UCSD-AML1 (cell line): ENCODE data around the gene DCLK2.

Experiments
- DNase-seq: peaks from one replicate; lab custom pipeline; 2025; ENCODE audit not compliant: unreplicated experiment; lab: John Stamatoyannopoulos, UW

DCLK2 gene

DNA sequence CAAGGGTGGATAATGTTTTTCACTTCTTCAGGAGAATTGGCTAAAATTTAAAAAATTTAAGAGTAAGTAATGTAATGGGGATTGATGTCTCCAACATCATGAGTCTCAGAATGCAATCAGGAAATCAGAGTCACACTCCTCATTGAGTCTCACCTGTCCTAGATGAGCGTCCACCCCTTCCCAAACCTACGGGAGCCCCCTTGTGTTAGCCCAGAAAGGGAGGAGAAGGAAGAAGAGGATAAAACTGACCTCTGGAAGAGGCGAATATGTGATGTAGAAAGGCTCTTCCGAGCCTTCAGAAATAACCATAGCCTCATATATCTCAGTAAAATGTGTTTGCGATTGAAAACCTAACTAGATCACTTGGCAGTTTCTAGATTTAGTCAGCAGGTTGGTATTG is 157.1 kb downstream of the DCLK2 start:
- DNase-seq = no peak

DNA sequence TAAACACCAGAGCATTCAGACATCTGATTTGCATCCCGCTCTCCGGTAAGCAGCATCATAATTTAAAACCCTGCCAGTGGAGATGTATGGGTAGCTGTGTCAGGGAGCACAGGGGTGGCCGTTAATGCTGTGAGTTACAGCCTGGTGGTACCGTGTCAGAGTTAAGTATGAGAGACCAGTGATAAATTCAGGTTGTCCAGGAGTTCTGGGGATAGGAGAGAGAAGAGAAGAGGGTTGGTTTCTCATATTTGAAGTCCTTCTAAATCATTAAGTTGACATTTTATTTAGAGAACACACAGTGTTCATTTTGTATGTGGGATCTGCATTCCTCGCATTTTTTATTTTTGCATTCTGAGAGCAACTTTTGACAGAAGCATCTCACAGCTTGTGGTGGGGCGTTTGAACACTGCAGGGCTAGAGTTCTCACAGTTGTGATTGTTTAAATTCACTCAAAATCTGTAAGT is 157.6 kb downstream of the DCLK2 start:
- DNase-seq = no peak

DNA sequence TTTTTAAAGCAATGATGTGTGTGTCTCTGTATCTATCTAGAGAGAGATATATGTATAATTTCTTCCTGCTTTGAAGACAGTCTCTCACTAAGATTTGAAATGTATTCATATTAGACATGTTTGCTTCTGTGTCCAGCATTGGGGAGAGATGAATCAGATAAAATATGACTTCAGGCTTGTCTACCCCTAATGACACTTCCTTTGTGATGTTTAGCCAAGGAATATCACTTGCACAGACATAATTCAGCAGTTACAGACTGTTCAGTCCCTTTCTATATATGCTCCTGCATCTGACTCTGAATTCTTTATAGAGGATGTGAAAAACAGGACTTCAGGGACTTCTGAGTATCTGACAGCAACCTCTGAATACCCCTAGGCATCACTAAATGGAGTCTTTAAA is 158.4 kb downstream of the DCLK2 start:
- no peak for DNase-seq

- DNase-seq = no peak
These were observed 159.0 kb downstream of the DCLK2 start for GRCh38 chr4:150237110-150237872.

GRCh38 chr4:150238591-150238990 is 160.3 kb downstream of the DCLK2 start:
- DNase-seq = no peak

DNA sequence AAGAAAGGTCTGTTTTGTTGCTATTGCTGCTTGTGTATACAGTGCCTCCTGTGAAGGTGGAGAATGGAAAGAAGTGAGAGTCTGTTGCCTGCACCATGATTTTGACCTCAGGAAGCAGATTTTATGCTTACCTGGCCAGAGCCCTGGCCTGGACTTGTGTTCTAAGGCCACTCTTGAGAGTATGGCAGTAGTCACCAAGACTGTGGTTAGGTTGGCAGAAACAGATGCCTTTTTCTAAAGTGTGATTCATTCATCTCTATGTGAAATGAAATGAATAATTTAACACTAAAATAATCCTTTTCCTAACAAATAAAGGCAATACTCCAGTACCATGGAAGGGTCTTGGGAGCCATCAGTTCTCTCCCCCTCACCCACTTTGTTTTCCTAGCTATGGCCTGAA is 161.8 kb downstream of the DCLK2 start:
- no peak for DNase-seq

GRCh38 chr4:150242820-150243458 is 164.7 kb downstream of the DCLK2 start:
- peak; percentile 16 for DNase-seq

- DNase-seq = no peak
These were observed 165.7 kb downstream of the DCLK2 start for GRCh38 chr4:150243932-150244331.

DNA sequence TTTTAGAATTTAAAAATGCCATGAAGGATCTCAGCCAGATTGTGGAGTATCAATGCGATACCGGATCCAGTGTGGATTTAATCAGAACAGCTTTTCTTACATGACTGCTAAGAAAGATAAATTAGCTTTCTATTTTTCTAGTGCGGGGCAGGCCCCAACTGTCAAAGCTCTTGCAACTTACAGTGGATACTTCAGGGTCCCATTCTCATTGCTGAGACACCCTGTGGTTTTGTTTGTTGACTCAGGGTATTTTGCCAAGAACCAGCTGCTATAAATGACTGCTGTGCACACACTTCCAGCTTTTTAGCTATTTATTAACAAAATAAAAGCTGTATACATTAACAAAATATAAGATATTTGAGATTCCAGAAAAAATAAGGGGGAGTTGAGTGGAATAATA is 166.4 kb downstream of the DCLK2 start:
- DNase-seq = no peak

DNA sequence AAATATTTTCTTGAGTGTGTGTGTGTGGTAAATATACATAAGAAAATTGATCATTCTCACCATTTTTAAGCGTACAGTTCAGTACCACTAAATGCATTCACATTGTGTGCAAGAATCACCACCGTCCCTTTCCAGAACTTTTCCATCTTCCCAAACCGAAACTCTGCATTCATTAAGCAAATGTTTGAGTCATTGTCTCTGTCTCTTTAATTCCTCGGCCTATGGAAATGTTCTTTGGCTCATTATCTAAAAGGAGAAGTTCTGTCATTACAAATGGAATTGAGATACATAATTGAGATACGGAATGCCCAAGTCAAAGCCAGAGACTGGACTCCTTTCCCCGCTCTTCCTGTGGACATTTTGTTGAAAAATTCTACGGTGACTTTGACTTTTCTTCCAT is 168.9 kb downstream of the DCLK2 start:
- DNase-seq = no peak

DNA sequence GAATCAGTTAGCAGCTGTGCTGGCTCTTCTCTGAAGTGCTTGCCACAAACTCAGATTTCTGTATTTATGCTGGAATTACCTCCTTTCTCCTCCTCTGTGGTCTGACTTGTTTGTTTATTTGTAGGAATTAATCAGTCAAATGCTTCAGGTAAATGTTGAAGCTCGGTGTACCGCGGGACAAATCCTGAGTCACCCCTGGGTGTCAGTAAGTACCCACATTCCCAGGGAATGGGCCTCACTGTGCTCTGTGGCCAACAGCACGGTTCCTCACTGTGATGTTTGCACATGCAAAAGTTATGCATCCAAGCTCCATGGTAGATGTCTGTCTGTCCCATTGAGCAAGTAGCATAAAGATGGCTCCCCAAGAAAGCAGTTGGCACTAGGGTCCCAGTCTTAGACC is 169.9 kb downstream of the DCLK2 start:
- no peak for DNase-seq

GRCh38 chr4:150250293-150250997 is 172.2 kb downstream of the DCLK2 start:
- DNase-seq = no peak

- DNase-seq = no peak
These were observed 172.9 kb downstream of the DCLK2 start for GRCh38 chr4:150250998-150251651.

GRCh38 chr4:150251752-150252190 is 173.5 kb downstream of the DCLK2 start:
- no peak for DNase-seq

DNA sequence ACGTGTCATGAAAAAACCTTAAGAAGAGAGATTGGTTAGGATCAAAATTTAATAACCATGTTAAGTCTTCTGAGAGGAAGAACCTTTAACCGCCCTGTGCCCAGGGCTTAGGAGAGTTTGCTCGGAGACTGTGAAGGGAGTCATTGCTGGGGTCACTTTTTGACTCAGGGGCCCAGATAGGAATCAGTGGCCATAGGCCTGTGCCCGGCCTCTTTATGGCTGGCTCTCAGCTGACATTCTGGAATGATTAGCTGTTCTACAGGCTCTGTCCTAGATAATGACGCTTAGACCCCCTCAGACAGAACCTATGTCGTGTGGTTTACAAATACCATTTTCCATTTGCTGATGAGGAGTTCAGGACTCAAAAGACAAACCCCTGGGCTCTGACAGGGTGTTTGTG is 174.1 kb downstream of the DCLK2 start:
- DNase-seq = no peak

- no peak for DNase-seq
These were observed 174.5 kb downstream of the DCLK2 start for GRCh38 chr4:150252741-150253140.

DNA sequence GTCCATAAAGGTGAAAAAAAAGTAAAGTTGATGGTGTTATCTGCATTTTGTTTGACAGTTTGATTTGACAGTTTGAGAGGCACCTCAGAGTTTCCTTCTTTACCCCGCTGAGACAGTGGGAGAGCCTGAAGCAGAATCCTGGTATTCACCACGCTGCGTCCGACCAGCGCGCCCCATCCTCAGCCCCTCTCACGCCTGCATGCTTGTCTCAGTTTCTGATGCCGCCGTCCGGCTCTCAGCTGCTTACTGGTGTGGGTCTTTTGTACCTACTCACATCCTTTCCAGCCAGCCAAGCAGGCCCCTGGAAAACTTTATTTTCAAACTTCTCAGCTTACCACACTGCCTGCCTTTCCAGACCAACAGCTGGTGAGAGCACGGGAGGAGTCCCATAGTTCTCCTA is 175.2 kb downstream of the DCLK2 start:
- DNase-seq = no peak

GRCh38 chr4:150253965-150254630 is 175.9 kb downstream of the DCLK2 start:
- peak; percentile 56 for DNase-seq

DNA sequence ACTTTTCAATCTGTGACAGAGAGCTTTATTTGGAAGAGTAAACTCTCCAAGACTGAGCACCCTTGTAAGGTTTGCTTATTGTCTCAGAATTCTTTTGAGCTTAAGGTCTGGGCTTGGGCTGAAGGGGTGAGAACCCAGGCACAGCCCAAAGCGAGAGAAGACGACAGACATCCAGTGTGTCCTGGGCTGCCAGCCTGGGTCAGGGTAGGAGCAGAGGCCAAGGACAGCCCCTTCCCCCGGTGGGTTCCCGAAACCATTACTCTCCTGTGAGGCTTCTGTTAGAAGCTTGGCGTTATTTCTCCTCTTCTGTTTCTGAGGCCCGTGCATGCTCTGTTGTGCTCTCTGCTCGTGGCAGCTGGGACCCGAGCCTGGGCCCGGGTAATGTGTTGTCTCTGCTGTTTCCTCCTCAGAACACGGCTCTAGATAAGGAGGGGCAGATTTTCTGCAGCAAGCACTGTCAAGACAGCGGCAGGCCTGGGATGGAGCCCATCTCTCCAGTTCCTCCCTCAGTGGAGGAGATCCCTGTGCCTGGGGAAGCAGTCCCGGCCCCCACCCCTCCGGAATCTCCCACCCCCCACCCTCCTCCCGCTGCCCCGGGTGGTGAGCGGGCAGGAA is 177.5 kb downstream of the DCLK2 start:
- no peak for DNase-seq

GRCh38 chr4:150256225-150256620 is 178.0 kb downstream of the DCLK2 start:
- no peak for DNase-seq
